HL-60 (cell line): ENCODE measurements around the gene PITPNC1.

Experiments used
- DNase-seq, 2 experiments: peaks; one replicate each; pipeline ENCODE4 v3.0.0-alpha.2; 2010 to 2020; ENCODE audit warnings: low read depth in 1 of 2, low spot score in 1 of 2
- H3K27ac ChIP-seq: fragments of 250-450 bp; sonication (Bioruptor Pico); replicated peaks from 2 replicates; pipeline ENCODE4 v1.5.1; 2020; ENCODE audit warnings: mild to moderate bottlenecking, moderate library complexity
- H3K27me3 ChIP-seq: fragments of 250-450 bp; sonication (Bioruptor Pico); 2 replicates; pipeline ENCODE4 v1.5.1; 2021; ENCODE audit warnings: mild to moderate bottlenecking, moderate library complexity; ENCODE audit not compliant: insufficient read depth, poor library complexity, severe bottlenecking
- H3K4me3 ChIP-seq: replicated peaks from 2 replicates; pipeline ENCODE4 v1.5.1; 2011; ENCODE audit warnings: mild to moderate bottlenecking, control low read depth, low read length; ENCODE audit not compliant: insufficient read depth
- GABPA ChIP-seq: IDR thresholded peaks from 2 replicates; pipeline ENCODE4 v1.6.1; 2012; ENCODE audit warnings: low read depth
- POLR2AphosphoS5 ChIP-seq: IDR thresholded peaks from 2 replicates; pipeline ENCODE4 v1.6.1; 2012; ENCODE audit warnings: low read depth
- SPI1 ChIP-seq: IDR thresholded peaks from 2 replicates; pipeline ENCODE4 v1.6.1; 2012; ENCODE audit warnings: low read depth, mild to moderate bottlenecking, borderline replicate concordance
- TF ChIP-seq, protein P1 (sequence below): IDR thresholded peaks from one replicate; pipeline ENCODE4 v1.5.1; 2011; ENCODE audit warnings: low read length, control low read depth, inconsistent platforms; ENCODE audit not compliant: insufficient read depth
- TF ChIP-seq, protein P2 (sequence below): IDR thresholded peaks from 2 replicates; pipeline ENCODE4 v1.6.1; 2012; ENCODE audit warnings: low read depth; ENCODE audit not compliant: insufficient replicate concordance

Gene PITPNC1

DNA sequence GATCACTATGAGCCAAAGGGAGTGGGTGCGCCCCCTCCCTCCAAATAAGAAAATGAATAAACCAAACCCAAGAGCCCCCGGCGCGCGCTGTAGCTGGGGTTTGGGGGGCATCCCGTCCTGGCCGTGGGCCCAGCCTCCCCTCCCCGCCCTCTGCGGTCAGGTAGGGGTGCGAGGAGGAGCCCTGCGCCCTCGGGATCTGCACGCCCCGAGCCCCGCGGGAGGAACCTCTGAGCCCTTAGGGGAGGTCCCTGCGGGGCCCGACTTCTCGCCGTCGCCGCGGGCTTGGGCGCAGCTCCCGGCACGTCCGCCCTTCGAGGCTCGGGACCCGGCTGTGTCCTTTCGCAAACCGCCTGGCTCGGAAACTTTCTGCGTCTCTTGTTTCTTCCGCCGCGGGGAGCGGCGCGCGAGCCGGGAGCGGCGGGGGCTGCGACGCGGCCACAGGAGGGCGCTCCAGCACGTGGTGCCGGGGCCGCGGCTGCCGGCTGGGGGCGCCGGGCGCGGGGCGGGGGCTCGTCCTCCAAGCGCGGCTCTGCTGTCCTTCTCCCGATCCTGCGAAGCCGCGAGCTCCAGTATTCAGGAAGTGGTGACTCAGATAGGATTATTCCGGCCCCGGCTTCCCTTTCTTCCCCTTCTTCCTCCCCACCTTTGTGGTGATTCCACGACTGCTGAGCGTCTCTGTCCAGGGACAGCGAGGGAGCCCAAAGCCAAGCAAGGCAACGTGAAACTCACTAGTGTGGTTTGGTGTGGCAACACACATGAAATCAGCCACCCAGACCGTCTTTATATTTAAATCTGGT is 1.6 kb downstream of the PITPNC1 start:
- Histone ChIP-seq H3K27ac (peak overlapping the region; percentile 81), H3K4me3 (peak overlapping the region; percentile 85), H3K27me3 (no peaks in the 10 kb centered on the region)
- no peak; the same call in 1 of the 2 replicates for TF ChIP-seq POLR2AphosphoS5
- TF ChIP-seq, protein P1, sequence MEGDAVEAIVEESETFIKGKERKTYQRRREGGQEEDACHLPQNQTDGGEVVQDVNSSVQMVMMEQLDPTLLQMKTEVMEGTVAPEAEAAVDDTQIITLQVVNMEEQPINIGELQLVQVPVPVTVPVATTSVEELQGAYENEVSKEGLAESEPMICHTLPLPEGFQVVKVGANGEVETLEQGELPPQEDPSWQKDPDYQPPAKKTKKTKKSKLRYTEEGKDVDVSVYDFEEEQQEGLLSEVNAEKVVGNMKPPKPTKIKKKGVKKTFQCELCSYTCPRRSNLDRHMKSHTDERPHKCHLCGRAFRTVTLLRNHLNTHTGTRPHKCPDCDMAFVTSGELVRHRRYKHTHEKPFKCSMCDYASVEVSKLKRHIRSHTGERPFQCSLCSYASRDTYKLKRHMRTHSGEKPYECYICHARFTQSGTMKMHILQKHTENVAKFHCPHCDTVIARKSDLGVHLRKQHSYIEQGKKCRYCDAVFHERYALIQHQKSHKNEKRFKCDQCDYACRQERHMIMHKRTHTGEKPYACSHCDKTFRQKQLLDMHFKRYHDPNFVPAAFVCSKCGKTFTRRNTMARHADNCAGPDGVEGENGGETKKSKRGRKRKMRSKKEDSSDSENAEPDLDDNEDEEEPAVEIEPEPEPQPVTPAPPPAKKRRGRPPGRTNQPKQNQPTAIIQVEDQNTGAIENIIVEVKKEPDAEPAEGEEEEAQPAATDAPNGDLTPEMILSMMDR = peak; percentile 5
- DNase-seq = peak; percentile 71 to 78

DNA sequence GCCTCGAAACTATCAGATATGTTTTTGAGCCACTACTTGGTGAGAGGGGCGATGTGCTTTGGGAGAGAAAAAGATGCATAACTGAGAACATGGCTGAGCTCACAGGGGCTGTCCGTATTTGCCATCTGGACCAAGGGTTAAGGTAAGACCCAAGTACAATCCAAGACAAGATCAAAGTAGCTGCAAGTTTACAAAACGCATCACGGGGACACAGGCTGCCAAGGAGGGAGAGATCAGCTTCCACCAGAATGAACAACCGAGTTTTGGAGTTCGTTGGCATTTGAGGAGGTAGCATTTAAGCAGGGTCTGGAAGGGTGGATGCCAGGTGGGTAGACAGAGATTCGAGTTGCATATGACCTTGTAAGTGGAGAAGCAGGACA is 2.2 kb downstream of the PITPNC1 start:
- H3K27me3 ChIP-seq = no peaks in the 10 kb centered on the region
- TF ChIP-seq, protein P1 = no peak
- TF ChIP-seq GABPA = no peak
- TF ChIP-seq POLR2AphosphoS5 = no peak
- no peak for TF ChIP-seq SPI1
- TF ChIP-seq, protein P2, sequence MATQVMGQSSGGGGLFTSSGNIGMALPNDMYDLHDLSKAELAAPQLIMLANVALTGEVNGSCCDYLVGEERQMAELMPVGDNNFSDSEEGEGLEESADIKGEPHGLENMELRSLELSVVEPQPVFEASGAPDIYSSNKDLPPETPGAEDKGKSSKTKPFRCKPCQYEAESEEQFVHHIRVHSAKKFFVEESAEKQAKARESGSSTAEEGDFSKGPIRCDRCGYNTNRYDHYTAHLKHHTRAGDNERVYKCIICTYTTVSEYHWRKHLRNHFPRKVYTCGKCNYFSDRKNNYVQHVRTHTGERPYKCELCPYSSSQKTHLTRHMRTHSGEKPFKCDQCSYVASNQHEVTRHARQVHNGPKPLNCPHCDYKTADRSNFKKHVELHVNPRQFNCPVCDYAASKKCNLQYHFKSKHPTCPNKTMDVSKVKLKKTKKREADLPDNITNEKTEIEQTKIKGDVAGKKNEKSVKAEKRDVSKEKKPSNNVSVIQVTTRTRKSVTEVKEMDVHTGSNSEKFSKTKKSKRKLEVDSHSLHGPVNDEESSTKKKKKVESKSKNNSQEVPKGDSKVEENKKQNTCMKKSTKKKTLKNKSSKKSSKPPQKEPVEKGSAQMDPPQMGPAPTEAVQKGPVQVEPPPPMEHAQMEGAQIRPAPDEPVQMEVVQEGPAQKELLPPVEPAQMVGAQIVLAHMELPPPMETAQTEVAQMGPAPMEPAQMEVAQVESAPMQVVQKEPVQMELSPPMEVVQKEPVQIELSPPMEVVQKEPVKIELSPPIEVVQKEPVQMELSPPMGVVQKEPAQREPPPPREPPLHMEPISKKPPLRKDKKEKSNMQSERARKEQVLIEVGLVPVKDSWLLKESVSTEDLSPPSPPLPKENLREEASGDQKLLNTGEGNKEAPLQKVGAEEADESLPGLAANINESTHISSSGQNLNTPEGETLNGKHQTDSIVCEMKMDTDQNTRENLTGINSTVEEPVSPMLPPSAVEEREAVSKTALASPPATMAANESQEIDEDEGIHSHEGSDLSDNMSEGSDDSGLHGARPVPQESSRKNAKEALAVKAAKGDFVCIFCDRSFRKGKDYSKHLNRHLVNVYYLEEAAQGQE = no peak
- DNase-seq = no peak
- peak overlapping the region; percentile 85 for H3K4me3 ChIP-seq
- no peak overlapping the region for H3K27ac ChIP-seq

DNA sequence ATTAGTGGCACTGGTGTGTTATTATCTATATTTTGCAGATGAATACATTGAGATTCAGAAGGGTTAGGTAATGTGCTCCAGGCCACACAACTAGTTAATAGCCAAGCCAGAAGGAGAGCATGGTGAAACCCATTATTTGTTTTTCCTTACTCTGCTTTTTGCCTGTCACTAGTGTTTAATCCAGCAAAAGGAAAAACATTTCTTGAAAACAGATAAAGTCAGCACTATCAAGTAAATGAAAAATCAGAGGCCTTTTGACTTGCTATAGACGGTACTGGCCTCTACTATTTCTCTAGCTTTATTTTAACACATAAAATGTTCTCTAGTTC is 4.8 kb downstream of the PITPNC1 start:
- Histone ChIP-seq H3K4me3 (no peak overlapping the region), H3K27ac (no peak overlapping the region), H3K27me3 (no peaks in the 10 kb centered on the region)
- DNase-seq = no peak
- no peak for TF ChIP-seq POLR2AphosphoS5

DNA sequence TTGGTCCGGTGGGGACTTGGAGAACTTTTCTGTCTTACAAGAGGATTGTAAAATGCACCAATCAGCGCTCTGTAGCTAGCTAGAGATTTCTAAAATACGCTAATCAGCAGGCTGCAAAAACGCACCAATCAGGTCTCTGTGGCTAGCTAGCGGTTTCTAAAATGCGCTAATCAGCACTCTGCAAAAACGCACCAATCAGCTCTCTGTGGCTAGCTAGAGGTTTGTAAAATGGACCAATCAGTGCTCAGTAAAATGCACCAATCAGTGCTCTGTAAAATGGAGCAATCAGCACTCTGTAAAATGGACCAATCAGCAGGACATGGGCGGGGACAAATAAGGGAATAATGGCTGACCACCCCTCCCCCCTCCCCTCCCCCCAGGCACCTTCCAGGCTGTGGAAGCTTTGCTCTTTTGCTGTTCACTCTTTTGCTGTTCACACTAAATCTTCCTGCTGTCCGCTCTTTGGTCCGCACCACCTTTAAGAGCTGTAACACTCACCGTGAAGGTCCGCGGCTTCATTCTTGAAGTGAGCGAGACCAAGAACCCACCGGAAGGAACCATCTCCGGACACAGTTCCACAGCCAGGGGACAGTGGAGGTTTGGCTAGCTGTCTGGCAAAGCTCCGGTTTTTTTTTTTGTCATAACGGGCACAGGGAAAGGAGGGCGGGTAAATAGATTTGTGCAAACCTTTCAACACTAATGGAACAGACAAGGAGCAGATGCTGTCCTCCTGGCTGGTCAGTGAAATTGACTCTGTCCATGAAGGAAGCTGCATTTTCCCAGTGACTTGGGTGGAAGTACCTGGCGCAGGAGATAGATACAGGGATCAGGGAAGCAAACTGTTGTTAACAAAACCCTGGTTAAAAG is 8.3 kb downstream of the PITPNC1 start:
- no peak for DNase-seq
- H3K27ac ChIP-seq = no peak overlapping the region
- H3K27me3 ChIP-seq = no peaks in the 10 kb centered on the region
- H3K4me3 ChIP-seq = no peak overlapping the region
- no peak for TF ChIP-seq SPI1
- no peak for TF ChIP-seq GABPA
- TF ChIP-seq, protein P1 = no peak
